ENCODE data around the gene PTPRB. TPM values are rescaled to one million over a fixed set of nuclear protein-coding genes. Genes with fewer than 3 reads are reported as not detected.

Gene PTPRB
- total RNA-seq, 4 donors from 2014 or later = 36.8 to 107 (median 63.1) TPM

DNA sequence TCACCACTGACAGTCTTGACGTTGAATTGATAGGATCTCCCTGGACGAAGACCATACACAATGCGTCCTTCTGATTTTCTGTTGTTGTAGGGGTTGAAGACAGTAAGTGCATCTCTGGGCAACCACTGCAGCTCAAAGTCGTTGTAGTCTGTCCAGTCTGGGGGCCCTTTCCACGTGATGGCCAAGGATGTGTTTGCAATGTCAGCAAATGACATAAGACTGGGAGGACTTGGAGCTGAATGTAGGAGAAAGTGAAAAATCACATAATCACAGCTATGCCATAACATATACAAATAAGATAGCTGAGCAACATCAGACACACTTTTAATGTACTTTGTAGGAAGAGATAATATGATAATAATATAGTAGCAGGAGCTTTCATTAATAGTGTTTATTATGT lies 77.8 kb downstream of the PTPRB start:
- Histone ChIP-seq H3K27ac (no peak overlapping the region), H3K36me3 (no peaks in the 10 kb centered on the region), H3K27me3 (no peaks in the 10 kb centered on the region), H3K9me3 (no peaks in the 10 kb centered on the region), H3K4me1 (no peaks in the 10 kb centered on the region), H3K4me3 (no peak overlapping the region)
- intact Hi-C loops (cut with DNase I; ENCODE audit: low total_unique reads) = no loop called here
- TF ChIP-seq POLR2A (IDR thresholded peaks at IDR 0.05) (no peak), CTCF (IDR thresholded peaks at IDR 0.05) (no peak)
- no peak for DNase-seq

- DNase-seq = no peak
Measured at GRCh38 chr12:70557583-70558191, 79.5 kb downstream of the PTPRB start.

GRCh38 chr12:70556179-70556869 lies 80.9 kb downstream of the PTPRB start:
- TF ChIP-seq POLR2A (IDR thresholded peaks at IDR 0.05) (no peak), CTCF (IDR thresholded peaks at IDR 0.05) (no peak)
- Histone ChIP-seq H3K4me1 (no peaks in the 10 kb centered on the region), H3K4me3 (no peak overlapping the region), H3K36me3 (no peaks in the 10 kb centered on the region), H3K9me3 (no peaks in the 10 kb centered on the region), H3K27me3 (no peaks in the 10 kb centered on the region), H3K27ac (no peak overlapping the region)
- DNase-seq = no peak
- intact Hi-C loops (cut with DNase I; ENCODE audit: low total_unique reads) = no loop called here

More at GRCh38 chr12:70557583-70558191, 79.5 kb downstream of the PTPRB start:
- intact Hi-C loops (cut with DNase I; ENCODE audit: low total_unique reads) = no loop called here
- no peaks in the 10 kb centered on the region for H3K4me1 ChIP-seq
- no peaks in the 10 kb centered on the region for H3K36me3 ChIP-seq
- no peak overlapping the region for H3K27ac ChIP-seq
- no peaks in the 10 kb centered on the region for H3K9me3 ChIP-seq
- TF ChIP-seq CTCF (IDR thresholded peaks at IDR 0.05) (no peak), POLR2A (IDR thresholded peaks at IDR 0.05) (no peak)
- H3K27me3 ChIP-seq = no peaks in the 10 kb centered on the region
- H3K4me3 ChIP-seq = no peak overlapping the region

DNA sequence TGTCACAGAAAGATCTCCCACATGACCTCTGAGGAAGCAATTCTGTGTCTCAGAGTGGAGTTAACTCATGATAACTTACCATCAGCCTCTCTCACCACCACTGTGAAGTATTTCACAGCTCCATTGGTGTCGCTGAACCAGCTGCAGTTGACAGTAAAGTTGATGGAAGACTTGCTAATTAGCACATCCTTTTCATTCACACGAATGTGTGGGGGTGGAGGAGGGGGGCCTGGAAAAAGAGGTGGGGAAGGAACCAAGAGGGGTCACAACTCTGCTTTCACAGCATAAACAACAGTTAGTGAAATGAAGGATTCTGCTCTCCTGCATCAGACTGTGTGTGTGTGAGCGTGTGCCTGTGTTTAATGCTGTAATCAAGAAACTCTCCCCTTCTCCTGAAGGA lies 82.1 kb downstream of the PTPRB start:
- no peaks in the 10 kb centered on the region for H3K9me3 ChIP-seq
- no peak overlapping the region for H3K4me3 ChIP-seq
- H3K36me3 ChIP-seq = no peaks in the 10 kb centered on the region
- no peaks in the 10 kb centered on the region for H3K4me1 ChIP-seq
- TF ChIP-seq POLR2A (IDR thresholded peaks at IDR 0.05) (no peak), CTCF (IDR thresholded peaks at IDR 0.05) (no peak)
- no peak for DNase-seq
- H3K27me3 ChIP-seq = no peaks in the 10 kb centered on the region
- intact Hi-C loops (cut with DNase I; ENCODE audit: low total_unique reads) = no loop called here
- H3K27ac ChIP-seq = no peak overlapping the region

GRCh38 chr12:70553391-70553859 lies 83.8 kb downstream of the PTPRB start:
- H3K36me3 ChIP-seq = no peaks in the 10 kb centered on the region
- TF ChIP-seq CTCF (IDR thresholded peaks at IDR 0.05) (no peak), POLR2A (IDR thresholded peaks at IDR 0.05) (no peak)
- no peak for DNase-seq
- no peak overlapping the region for H3K4me3 ChIP-seq
- no peaks in the 10 kb centered on the region for H3K9me3 ChIP-seq
- no peaks in the 10 kb centered on the region for H3K27me3 ChIP-seq
- intact Hi-C loops (cut with DNase I; ENCODE audit: low total_unique reads) = no loop called here
- no peaks in the 10 kb centered on the region for H3K4me1 ChIP-seq
- no peak overlapping the region for H3K27ac ChIP-seq
